ENCODE measurements around the gene NFATC2.
A peak's percentile ranks its signal among the peaks of the same experiment; 100 is the strongest.
"Not testable (repeated sequence)": the region's sequence is repeated elsewhere in the genome, so short reads cannot be mapped to it uniquely, and the experiment has no call there.

The NFATC2 gene

DNA sequence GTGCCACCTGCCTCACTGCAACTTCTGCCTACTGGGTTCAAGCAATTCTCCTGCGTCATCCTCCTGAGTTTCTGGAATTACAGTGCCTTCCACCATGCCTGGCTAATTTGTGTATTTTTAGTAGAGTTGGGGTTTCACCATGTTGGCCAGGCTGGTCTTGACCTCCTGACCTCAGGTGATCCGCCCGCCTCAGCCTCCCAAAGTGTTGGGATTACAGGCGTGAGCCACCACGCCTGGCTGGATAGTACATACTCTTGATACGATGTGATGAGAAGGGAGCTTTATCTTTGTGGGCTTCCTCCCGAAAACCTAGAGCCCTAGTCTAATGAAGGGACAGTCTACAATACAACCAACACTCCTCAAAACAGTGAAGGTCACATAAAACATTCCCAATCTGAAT is 2.4 kb downstream of the NFATC2 start:
- DNase-seq (ENCODE audit: low read depth), result not testable (repeated sequence)

DNA sequence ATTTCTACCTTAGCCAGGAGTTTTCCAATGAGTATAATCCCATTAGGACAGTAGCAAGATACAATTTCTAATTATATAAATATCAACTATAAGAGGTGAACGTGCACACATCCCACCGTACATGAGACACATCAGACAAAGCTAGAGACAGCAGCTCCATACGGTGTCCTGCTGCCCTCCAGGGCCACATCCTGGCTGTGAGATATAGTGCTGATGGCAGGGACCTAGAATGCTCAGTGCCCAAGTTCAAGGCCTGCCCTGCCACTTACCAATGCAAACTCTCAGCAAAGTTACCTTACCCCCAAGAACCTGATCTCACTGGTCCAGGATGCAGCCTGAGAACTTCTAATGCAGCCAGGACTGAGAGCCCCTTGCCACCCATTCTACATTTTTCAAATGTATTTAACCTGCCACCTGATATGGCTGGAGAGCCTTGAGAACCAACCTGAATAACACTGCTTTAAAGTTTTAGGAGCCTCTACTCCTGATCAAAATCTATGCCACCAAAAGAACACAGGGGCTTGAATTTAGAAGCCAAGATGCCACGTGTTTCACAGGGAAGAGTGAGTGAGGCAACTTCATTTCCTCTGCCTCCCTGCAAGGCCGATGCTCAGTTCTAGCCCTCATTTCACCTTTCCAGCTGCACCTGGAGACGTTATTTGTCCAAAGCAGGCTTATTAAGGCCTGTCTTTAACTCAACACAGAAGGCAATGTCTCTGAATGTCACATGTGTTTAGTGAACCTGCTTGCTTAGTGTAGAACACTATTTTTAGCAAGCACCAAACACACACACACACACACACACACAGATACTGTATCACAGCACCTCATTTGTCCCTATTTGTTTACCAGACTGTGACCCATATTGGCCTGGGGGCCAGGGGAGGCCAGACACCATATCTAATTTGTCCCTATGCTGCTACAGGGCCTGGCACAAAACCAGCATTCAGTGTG is 6.1 kb downstream of the NFATC2 start:
- no peak for DNase-seq (ENCODE audit: low read depth)

DNA sequence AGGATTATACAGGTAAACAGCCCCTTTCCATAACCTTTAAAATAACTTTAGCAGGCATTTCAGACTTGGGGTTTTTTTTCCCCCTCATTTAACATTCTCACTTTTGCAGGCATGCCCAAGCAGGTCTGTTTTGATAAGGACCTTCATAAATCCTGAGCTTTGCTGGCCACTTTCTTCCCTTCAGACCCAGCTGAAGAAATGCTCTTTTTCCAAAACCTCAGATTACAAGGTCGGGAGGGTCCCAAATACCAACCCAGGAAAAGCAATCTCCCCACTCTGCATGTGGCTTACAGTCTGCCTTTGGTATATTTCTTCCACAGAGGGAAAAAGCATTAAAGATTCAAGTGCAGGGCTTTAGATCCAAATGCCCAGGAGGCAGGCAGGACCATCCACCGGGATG is 6.8 kb downstream of the NFATC2 start:
- DNase-seq (ENCODE audit: low read depth), result no peak

DNA sequence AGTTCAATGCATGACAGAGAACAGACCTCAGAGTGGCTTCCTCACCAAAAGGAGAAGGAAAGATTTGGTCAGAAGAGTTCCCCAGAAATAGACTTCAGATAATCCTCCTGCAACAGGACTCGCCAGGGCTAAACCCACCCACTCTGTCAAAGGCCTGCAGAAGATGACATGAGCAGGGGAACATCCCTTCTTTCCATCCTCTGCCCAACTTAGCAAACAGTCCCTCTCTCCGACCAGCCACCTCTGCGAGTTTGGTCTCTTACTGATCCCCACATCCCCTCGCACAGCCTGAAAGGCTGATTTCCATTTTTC is 7.5 kb downstream of the NFATC2 start:
- no peak for DNase-seq (ENCODE audit: low read depth)

DNA sequence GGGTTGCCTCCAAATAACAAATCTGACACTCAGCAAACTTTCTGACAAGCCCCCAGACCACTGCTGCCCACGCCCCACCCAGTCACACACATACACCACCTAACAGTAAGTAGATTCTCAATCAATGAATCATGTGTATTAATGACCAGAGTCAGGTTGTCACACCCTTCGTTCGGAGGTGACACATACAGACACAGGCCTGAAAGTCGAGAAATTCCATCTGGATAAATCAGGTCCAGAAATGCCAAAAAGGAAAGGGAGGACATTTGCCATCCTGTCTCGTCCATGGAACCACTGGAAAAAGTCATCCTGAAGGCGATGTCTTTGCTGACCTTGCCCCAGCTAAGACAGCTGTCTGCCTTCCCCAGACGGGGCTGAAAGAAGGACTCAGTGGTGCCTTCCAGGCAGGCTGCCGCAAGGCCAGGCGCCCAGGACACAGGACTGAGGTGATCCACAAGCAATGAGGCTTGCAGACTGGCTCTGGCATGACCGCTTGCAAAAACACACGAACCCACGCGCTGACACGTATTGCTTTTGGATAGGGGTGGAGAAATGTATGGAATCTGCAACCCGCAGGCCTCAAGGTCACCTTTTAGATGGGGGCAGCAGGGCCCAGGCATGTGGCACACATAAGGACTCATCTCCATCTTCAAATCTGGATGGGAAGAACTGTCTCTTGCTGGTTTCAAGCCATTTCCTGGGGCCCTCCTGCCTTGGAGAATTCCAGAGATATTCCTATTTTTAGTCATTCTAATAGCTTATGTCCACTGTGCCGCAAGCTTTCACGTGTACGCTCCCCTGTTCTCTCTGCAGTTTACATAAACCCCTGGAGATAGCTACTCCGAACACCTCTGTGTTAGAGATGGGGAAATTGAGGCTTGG is 9.0 kb downstream of the NFATC2 start:
- DNase-seq (ENCODE audit: low read depth), result no peak

DNA sequence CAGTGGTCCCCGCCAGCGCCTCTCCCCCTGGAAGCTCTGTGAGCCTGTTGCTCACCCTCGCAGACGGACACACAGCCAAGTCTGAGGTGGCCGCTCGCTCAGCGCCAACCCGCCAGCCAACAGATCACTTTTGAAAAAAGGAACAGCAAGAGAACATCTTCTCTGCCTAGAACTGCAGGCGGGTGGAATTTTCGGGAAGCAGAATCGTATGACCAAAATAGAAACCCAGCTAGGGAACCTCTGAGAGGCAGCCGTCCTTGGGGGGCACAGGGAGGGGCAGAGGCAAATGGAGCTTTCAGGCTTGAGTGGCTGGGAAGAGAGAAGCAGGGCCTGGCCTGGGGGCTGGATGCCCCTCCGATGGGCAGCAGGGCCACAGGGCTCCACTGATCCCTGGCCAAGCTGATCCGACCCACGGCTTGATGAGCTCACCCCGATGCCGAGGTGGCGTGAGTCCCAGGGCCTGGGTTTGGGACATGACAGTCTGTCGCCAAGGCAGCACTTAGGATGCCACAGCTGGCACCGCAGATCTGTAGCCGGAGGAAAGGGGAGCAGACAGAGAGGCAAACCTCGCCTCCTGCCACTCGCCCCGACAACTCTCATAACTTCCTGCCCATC is 9.8 kb downstream of the NFATC2 start:
- DNase-seq (ENCODE audit: low read depth), result no peak

DNA sequence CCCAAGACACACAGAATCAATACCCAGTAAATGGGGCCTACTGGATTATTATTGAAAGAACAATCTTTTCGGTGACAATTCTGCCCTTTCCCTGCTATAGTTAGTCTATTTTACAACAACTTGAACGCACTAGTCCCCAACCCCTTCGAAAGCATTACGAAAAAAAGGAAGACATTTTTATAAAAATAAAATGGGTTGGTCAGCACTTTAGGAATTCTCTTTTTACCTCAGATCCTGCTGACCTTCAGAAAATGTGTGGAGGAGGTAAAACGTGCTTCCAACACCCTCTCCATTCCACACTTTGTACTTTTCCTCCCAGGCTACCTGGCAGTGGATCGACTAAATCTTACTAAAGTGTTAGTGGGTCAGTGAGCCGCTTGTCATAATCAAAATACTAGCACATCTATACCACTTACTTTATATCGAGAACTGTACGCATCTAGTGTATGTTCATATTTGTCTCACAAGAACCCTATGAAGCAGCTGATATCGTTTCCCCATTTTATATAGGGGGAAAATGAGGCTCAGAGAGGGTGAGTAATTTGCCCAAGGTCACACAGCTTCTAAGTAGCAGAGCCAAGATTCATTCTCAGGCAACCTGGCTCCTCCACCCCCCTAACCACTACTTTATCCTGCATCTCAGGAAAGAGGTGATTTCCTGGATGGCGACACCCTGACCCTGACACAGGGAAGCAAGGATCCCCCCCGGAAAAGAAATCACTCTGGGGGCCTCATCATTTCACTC is 10.6 kb downstream of the NFATC2 start:
- no peak for DNase-seq (ENCODE audit: low read depth)

DNA sequence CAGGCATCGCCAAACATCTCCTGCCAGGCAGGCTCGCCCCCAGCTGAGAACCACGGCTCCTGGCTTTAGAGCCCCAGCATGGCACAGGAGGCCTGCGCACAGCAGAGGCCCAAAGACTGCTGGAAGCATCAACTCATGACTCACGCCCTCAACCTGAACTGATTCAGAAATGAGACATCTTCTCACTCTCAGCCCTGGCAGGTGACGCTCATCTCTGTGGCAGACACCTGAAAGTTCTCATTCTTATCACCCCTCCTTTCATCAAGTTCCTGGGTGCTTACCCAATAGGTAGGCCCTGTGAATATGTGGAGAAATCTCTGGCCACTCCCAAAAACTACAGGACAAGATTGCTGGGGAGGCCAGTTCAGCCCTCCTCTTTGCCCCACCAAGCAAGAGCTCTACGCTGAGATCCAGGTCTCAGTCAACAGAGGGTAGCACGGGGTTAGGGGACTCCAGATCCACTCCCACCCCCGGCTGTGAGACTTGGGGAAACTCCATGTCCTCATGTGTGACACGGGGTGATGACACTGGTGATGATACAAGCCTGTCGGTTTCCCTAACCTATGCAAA is 11.3 kb downstream of the NFATC2 start:
- no peak for DNase-seq (ENCODE audit: low read depth)

DNA sequence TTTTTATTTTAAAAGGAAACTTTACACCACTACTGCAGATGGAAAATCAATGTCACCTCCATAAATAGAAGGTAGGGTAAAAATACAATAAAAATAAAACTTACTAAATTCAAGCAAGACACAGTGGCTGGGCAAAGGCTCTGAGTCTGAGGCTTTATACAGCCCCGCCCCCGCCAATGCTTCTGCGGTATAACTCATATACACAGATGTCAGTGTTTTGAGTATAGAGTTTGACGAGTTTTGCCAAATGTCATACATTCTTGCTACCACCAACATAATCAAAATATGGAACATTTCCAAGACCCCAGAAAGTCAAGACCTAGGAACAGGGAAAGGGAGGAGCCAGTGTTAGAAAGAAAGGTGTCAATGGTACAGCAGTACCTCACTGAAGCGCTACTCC is 12.8 kb downstream of the NFATC2 start:
- DNase-seq (ENCODE audit: low read depth), result no peak

DNA sequence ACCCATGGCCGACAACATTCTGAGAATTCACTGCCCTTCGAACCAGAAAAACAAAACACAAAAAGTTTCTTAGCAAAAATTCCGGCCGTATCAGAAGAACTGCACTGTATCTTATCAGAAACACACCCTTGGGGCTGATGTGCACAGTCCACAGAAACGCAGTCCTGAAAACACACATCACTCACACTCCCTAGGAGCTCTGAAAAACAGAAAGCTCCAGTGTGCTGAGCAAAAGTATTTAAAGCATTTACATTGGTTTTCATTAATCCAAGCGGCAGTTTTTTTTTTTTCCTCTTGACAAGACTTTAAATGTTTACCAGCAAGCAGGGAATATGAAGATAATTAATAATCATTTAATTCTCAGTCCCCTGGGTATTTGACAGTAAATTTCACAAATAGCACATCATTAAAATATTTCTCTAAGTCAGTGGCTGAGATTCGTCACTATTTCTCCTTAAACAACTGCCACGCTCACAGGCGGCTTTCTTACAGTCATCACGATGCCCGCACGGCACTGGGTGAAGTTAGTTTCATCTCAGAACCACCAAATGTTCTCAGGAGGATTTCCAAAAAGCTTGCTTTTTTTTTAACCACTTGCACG is 13.3 kb downstream of the NFATC2 start:
- DNase-seq (ENCODE audit: low read depth), result peak; percentile 55

DNA sequence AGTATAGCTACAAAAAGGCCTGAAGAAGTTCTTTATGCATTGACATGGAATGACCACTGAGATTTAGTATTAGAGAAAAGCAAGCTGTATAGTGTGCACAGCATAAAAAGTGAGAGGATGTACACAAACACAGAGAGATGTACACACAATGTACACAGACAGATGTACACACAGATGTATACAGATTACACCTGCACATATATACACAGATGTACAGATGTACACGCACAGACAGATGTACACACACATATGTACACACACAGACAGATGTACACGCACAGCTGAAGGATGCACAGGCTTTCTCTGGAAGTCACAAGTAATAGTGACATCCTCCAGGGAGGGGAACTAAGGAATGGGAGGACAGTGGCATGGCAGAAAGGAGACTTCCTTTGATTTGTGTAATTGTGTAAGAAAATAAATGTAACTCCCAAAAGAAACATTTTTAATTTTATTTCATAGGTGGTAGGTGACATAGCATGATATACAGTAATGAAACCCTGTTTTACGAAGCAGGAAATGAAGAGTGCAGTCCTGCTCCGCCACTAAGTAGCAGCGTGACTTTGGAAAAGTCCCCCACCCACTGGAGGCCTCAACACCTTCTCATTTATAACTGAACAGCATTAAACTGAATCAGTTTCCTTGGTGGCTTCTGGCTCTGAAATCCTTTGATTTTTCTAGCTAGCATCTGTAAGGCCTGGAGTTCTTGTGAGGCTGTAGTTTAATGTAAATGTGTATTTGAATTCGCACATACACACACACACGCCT is 14.1 kb downstream of the NFATC2 start:
- DNase-seq (ENCODE audit: low read depth), result no peak

DNA sequence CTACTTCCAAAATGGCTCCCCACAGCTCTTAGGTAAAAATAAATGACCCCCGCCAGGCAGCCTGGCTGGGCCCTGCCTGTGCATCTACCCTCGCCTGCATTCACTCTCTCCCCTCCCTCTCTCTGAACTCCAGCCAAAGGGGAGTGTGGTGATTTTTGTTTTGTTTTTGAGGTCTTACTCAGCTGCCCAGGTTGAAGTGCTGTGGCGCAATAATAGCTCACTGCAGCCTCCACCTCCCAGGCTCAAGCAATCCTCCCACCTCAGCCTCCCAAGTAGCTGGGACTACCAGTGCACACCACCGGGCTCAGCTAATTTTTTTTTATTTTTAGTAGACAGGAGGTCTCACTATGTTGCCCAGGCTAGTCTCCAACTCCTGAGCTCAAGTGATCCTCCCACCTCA is 15.8 kb downstream of the NFATC2 start:
- DNase-seq (ENCODE audit: low read depth), result no peak

DNA sequence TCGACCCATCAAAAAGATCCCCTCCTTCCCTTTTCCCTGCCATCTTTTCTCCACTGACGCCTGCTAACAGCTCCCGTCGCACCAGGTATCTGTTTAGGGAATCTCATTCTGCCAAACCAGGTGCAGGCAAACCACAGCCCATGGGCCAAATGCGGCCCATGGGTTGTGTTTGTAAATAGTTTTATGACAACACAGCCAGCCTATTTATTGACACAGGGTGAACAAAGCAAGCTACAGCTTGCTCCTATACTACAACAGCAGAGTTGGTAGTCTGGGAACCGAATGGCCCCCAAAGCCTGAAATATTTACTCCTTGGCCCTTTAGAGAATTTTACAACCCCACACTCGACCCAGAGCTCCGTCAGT is 16.4 kb downstream of the NFATC2 start:
- DNase-seq (ENCODE audit: low read depth), result no peak

DNA sequence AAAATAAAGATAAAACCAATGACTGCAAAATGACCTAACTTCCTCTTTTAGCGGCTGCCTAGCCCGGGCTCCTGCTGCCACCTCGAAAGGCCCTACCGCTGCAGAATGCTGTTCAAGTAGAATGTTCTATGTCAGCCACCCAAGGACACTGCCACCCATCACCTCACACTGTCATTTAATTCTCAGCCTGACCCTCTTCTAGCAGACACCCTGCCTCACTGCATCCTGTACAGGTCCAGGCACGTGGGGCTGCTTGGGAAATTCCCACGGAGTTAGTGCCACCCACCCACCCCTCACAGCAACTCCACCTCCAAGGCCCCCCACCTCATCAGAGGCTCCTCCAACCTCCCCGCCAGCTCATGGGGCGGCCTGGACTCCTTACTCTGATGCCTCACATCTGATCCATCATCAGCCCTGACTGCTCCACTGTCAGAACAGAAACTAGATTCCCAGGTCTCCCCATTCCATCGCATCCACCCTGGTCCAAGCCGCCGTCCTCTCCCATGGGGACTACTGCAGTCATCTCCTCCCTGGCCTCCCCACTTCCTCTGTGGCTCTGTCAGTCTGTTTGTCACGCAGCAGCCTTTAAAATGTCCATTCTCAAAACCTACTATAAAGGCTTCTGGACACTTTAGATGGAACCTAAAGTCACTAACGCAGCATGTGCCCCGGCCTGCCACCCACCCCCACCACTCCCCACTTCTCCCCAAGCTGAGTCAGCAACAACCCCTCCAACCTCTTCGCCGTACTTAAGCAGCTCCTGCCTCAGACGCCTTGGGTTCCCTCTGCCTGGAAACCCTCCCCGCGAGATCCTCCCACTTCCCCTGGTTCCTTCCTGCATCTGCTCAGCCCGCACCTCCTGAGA is 17.0 kb downstream of the NFATC2 start:
- DNase-seq (ENCODE audit: low read depth), result no peak

DNA sequence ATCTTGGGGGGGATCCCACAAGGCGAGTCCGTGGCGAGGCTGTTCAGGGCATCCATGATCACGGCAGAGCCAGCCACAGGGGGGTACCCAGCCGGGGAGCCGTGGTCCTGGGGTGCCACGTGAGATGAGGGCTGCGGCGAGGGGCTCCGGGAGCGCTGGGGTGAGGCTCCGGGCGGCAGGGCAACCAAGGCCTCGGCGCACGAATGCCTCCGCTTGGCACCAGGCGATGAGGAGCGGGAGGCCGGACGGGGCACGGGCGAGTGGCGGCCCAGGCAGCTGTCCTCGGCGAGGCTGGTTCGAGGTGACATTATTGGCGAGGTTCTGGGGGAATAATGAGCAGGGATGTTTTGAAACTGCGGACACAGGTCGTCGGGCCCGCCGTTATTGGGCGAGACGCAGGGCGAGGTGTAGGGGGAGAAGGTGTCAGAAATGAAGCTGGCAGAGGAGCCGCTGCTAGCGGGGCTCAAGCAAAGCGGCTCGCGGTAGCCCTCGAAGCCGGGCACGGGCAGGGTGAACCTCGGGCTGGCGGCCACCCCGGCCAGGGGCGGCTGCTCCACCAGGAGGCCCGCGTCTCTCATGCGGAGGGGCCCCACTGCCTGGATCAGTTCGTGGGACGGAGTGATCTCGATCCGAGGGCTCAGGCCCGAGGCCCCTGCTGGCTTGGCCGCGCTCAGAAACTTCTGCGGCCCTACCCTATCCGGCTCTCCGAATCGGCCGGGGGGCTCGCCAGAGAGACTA is 19.1 kb downstream of the NFATC2 start:
- no peak for DNase-seq (ENCODE audit: low read depth)

DNA sequence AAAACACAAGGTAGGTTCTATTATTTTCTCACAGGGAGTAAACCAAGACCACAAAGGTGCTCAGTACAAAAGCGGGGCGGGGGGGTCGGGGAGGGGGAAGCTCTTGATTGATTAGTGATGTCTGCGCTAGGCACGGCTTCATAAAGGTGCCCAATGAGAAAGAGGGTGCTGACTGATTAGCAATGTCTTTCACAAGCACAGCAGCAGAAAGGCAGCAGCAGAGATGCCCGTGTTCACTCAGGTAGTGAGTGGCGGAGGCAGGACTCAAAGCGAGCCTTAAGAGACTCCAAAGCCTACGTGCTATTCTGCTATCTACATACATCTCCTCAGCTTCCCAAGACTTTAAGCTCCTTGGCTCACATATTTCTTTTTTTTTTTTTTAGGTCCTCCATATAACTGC is 20.3 kb downstream of the NFATC2 start:
- no peak for DNase-seq (ENCODE audit: low read depth)

DNA sequence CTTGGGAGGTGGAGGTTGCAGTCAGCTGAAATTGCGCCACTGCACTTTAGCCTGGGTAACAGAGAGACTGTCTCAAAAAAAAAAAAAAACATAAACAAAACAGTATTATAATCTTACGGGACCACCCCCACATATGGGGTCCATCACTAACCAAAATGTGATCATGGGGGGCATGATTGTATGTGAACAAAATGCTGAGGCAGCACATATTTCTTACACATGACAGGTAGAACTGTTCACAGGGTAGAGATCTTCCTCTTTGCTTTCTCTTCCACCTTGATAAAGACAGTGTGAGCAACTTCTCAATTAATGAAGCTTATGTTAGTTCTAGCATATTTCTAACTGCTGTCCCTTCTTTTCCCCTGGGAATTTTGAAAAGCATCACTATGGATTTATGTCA is 24.7 kb downstream of the NFATC2 start:
- no peak for DNase-seq (ENCODE audit: low read depth)

DNA sequence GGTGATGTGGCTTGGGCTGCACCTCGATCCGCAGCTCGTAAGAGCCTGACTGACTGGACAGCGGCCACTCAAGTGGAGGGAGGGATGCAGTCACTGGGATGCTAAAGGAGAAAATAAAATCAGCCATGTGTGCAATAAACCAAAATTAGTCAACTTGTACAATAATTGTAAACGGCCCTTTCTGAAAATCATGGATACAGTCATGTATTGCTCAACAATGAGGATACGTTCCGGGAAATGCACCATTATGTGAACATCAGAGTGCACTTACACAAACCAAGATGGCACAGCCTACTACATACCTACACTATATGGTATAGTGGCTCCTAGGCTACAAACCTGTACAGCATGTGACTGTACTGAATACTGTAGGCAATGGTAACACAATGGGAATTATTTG is 25.7 kb downstream of the NFATC2 start:
- no peak for DNase-seq (ENCODE audit: low read depth)

DNA sequence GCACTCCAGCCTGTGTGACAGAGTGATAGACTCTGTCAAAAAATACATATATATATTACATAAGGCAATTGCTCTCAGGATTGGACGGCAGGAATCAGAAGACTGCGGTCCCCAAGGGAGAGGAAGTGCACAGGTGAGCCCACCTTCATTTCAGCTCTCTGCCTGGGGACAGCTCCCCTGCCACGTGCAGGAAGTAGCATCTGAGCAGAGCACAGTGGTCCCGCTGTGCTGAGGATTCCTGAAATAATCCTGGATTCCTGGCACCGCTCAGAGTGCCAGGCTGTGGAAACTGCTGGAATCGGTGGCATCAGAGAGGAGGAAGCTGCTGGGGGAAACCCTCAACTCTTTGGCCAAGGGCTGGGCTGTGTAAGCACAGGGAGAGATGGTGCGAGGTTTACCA is 27.7 kb downstream of the NFATC2 start:
- no peak for DNase-seq (ENCODE audit: low read depth)
